Osteoblast (primary cell): ENCODE measurements around the gene POPDC2. TPM values are rescaled to one million over a fixed set of nuclear protein-coding genes. Genes with fewer than 3 reads are reported as not detected.

Experiments used
- DNase-seq: peaks from one replicate; pipeline ENCODE4 v3.0.0; 2011; ENCODE audit warnings: low spot score, mixed read lengths; ENCODE audit not compliant: insufficient read length; ENCODE audit errors: missing footprints
- H2AFZ ChIP-seq: 2 replicates; pipeline ENCODE4 v1.6.0; 2011; ENCODE audit warnings: mild to moderate bottlenecking, low read length
- H3K27ac ChIP-seq: 2 replicates; pipeline ENCODE4 v1.5.1; 2011; ENCODE audit warnings: mild to moderate bottlenecking, low read depth, low read length, moderate library complexity
- H3K27me3 ChIP-seq: 2 replicates; pipeline ENCODE4 v1.6.0; 2012; ENCODE audit warnings: mild to moderate bottlenecking, control low read depth, inconsistent platforms, low read length, moderate library complexity; ENCODE audit not compliant: insufficient read depth
- H3K36me3 ChIP-seq: 2 replicates; pipeline ENCODE4 v1.5.1; 2011; ENCODE audit warnings: mild to moderate bottlenecking, low read length, control low read depth, moderate library complexity; ENCODE audit not compliant: insufficient read depth
- H3K4me1 ChIP-seq: 2 replicates; pipeline ENCODE4 v1.5.1; 2011; ENCODE audit warnings: mild to moderate bottlenecking, low read length, control low read depth, moderate library complexity; ENCODE audit not compliant: insufficient read depth
- H3K4me2 ChIP-seq: 2 replicates; pipeline ENCODE4 v1.6.0; 2011; ENCODE audit warnings: mild to moderate bottlenecking, low read length; ENCODE audit not compliant: insufficient read depth
- H3K4me3 ChIP-seq: fragments of 200-600 bp; sonication (generic); 3 replicates; pipeline ENCODE4 v1.5.1; 2012; ENCODE audit warnings: mild to moderate bottlenecking, low read length, inconsistent platforms; ENCODE audit not compliant: insufficient read depth
- H3K79me2 ChIP-seq: 2 replicates; pipeline ENCODE4 v1.6.0; 2012; ENCODE audit warnings: mild to moderate bottlenecking, low read length, control low read depth, inconsistent platforms; ENCODE audit not compliant: insufficient read depth
- H3K9me3 ChIP-seq: 2 replicates; pipeline ENCODE4 v1.5.1; 2011; ENCODE audit warnings: low read depth, low read length, control low read depth
- H4K20me1 ChIP-seq: 2 replicates; pipeline ENCODE4 v1.6.0; 2012; ENCODE audit warnings: mild to moderate bottlenecking, low read length, control low read depth; ENCODE audit not compliant: insufficient read depth
- CTCF ChIP-seq: IDR thresholded peaks from 2 replicates; pipeline ENCODE4 v1.5.1; 2011; ENCODE audit warnings: mild to moderate bottlenecking, low read depth, low read length, moderate library complexity; ENCODE audit errors: extremely low read depth
- total RNA-seq: library from RNA; depleted of rRNA; stranded (reverse); fragments of >200 nt; gene quantifications from 2 replicates; pipeline ENCODE4 v1.2.3, GENCODE V29; 2012

POPDC2 gene
- total RNA-seq, 1 donor: 1.1 TPM

DNA sequence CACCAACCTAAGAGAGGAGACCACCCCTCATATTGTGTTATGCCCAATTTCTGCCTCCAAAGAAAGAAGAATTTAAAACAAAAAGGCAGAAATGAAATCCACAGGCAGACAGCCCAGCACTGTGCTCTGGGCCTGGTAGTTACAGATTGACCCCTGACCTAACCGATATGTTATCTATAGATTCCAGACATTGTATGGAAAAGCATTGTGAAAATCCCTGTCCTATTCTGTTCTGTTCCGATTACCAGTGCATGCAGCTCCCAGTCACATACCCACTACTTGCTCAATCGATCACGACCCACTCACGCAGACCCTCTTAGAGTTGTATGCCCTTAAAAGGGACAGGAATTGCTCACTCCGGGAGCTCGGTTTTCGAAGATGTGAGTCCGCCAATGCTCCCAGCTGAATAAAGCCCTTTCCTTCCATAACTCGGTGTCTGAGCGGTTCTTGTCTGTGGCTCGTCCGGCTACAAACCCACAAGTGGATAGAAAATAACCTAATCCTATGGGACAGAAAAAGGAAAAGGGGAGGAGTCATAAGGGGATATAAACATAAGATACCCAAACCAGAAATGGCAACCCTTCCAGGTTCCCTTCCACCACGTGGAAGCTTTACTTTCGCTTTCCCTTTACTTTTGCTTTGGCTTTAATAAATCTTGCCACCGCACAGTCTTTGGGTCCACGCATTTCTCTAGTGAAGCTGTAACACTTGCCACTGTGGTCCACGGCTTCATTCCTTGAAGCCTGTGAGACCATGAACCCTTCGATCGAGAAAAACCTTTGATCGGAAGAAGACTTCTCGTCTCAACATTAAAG is 40.7 kb upstream of the POPDC2 start:
- no peak overlapping the region for H3K27ac ChIP-seq

GRCh38 chr3:119700269-119700919 is 40.0 kb upstream of the POPDC2 start:
- TF ChIP-seq CTCF: no peak
- H3K79me2 ChIP-seq: no peaks in the 10 kb centered on the region
- no peak overlapping the region for H3K27ac ChIP-seq
- DNase-seq: no peak
- H3K9me3 ChIP-seq: no peaks in the 10 kb centered on the region
- H3K36me3 ChIP-seq: no peaks in the 10 kb centered on the region
- H3K27me3 ChIP-seq: peaks cover 11% of the 10 kb centered on the region
- H3K4me1 ChIP-seq: peaks cover 13% of the 10 kb centered on the region
- H2AFZ ChIP-seq: peak overlapping the region; percentile 60
- H4K20me1 ChIP-seq: no peaks in the 10 kb centered on the region
- H3K4me3 ChIP-seq: no peak overlapping the region
- no peak overlapping the region for H3K4me2 ChIP-seq

More for the DNA sequence above, 40.7 kb upstream of the POPDC2 start:
- Histone ChIP-seq H3K4me1 (peaks cover 13% of the 10 kb centered on the region), H2AFZ (peak overlapping the region; percentile 0), H3K4me2 (no peak overlapping the region), H3K9me3 (no peaks in the 10 kb centered on the region), H3K4me3 (no peak overlapping the region), H3K79me2 (no peaks in the 10 kb centered on the region), H4K20me1 (no peaks in the 10 kb centered on the region), H3K36me3 (no peaks in the 10 kb centered on the region), H3K27me3 (peaks cover 11% of the 10 kb centered on the region)
- TF ChIP-seq CTCF: no peak
- no peak for DNase-seq

- Histone ChIP-seq H3K4me2 (no peak overlapping the region), H3K4me1 (peaks cover 6% of the 10 kb centered on the region), H3K27ac (no peak overlapping the region), H3K36me3 (no peaks in the 10 kb centered on the region), H4K20me1 (no peaks in the 10 kb centered on the region), H3K9me3 (no peaks in the 10 kb centered on the region), H3K4me3 (no peak overlapping the region), H2AFZ (no peak overlapping the region), H3K79me2 (no peaks in the 10 kb centered on the region), H3K27me3 (no peaks in the 10 kb centered on the region)
- no peak for DNase-seq
- TF ChIP-seq CTCF: no peak
These were observed 37.0 kb upstream of the POPDC2 start for GRCh38 chr3:119697394-119697793.

- Histone ChIP-seq H3K4me3 (no peak overlapping the region), H3K36me3 (no peaks in the 10 kb centered on the region), H4K20me1 (no peaks in the 10 kb centered on the region), H3K79me2 (no peaks in the 10 kb centered on the region), H3K9me3 (no peaks in the 10 kb centered on the region), H3K4me1 (no peaks in the 10 kb centered on the region), H3K4me2 (no peak overlapping the region), H3K27me3 (no peaks in the 10 kb centered on the region), H2AFZ (no peak overlapping the region), H3K27ac (no peak overlapping the region)
- DNase-seq: peak; percentile 42
- TF ChIP-seq CTCF: no peak
These were observed 35.1 kb upstream of the POPDC2 start for GRCh38 chr3:119695480-119695879.
